NCI-H2107 (cell line): ENCODE results near the gene BCAR3.

Source experiments
- DNase-seq: peaks from one replicate; lab custom pipeline; 2025; lab: John Stamatoyannopoulos, UW

The BCAR3 gene

GRCh38 chr1:93636712-93637111 lies 44.9 kb downstream of the BCAR3 start:
- DNase-seq = no peak

- DNase-seq = no peak
Observed at GRCh38 chr1:93635614-93636543, 45.8 kb downstream of the BCAR3 start.

GRCh38 chr1:93633313-93633712 lies 48.3 kb downstream of the BCAR3 start:
- no peak for DNase-seq

GRCh38 chr1:93631626-93632365 lies 49.8 kb downstream of the BCAR3 start:
- no peak for DNase-seq

- DNase-seq = no peak
Observed at GRCh38 chr1:93630168-93630567, 51.5 kb downstream of the BCAR3 start.

GRCh38 chr1:93629101-93630059 lies 52.3 kb downstream of the BCAR3 start:
- DNase-seq = peak; percentile 86

- no peak for DNase-seq
Observed at GRCh38 chr1:93628681-93629080, 53.0 kb downstream of the BCAR3 start.

- DNase-seq = no peak
Observed at GRCh38 chr1:93625582-93626327, 55.9 kb downstream of the BCAR3 start.

- DNase-seq = no peak
Observed at GRCh38 chr1:93623875-93624274, 57.8 kb downstream of the BCAR3 start.

- no peak for DNase-seq
Observed at GRCh38 chr1:93623436-93623835, 58.2 kb downstream of the BCAR3 start.

- DNase-seq = no peak
Observed at GRCh38 chr1:93621246-93621645, 60.4 kb downstream of the BCAR3 start.

GRCh38 chr1:93620841-93621210 lies 60.8 kb downstream of the BCAR3 start:
- no peak for DNase-seq

GRCh38 chr1:93620172-93620840 lies 61.3 kb downstream of the BCAR3 start:
- DNase-seq = no peak

GRCh38 chr1:93619507-93620171 lies 62.0 kb downstream of the BCAR3 start:
- DNase-seq = peak; percentile 64

GRCh38 chr1:93617670-93618499 lies 63.8 kb downstream of the BCAR3 start:
- peak; percentile 23 for DNase-seq

- DNase-seq = no peak
Observed at GRCh38 chr1:93616996-93617669, 64.5 kb downstream of the BCAR3 start.

- DNase-seq = no peak
Observed at GRCh38 chr1:93616221-93616995, 65.2 kb downstream of the BCAR3 start.
